ENCODE data around the gene TENT4A.

Gene TENT4A

DNA sequence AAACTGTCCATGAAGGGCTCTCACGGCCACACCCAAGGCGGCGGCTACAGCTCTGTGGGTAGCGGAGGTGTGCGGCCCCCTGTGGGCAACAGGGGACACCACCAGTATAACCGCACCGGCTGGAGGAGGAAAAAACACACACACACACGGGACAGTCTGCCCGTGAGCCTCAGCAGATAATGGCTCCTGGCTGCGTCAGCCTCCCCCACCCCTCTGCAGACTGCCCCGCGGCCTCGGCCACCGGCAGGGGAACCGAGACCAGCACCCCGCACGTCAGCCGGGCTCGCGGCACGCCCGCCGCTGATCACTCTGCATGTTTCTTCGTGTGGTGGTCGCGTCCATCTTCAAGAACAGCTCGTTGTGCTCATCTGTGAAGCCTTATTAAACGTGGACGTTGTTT, 41.5 kb downstream of the TENT4A start:
- Histone ChIP-seq H3K4me3 (replicated peaks; ENCODE audit: low read depth, low read length) (no peak overlapping the region), H3K27me3 (replicated peaks; ENCODE audit: control insufficient read depth, insufficient read depth, low read length) (no peaks in the 10 kb centered on the region), H3K36me3 (ENCODE audit: control insufficient read depth, insufficient read depth, low read length) (peaks cover 36% of the 10 kb centered on the region)
- no peak for DNase-seq (ENCODE audit: extremely low read depth, insufficient read length)
- TF ChIP-seq, protein P1, sequence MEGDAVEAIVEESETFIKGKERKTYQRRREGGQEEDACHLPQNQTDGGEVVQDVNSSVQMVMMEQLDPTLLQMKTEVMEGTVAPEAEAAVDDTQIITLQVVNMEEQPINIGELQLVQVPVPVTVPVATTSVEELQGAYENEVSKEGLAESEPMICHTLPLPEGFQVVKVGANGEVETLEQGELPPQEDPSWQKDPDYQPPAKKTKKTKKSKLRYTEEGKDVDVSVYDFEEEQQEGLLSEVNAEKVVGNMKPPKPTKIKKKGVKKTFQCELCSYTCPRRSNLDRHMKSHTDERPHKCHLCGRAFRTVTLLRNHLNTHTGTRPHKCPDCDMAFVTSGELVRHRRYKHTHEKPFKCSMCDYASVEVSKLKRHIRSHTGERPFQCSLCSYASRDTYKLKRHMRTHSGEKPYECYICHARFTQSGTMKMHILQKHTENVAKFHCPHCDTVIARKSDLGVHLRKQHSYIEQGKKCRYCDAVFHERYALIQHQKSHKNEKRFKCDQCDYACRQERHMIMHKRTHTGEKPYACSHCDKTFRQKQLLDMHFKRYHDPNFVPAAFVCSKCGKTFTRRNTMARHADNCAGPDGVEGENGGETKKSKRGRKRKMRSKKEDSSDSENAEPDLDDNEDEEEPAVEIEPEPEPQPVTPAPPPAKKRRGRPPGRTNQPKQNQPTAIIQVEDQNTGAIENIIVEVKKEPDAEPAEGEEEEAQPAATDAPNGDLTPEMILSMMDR (IDR thresholded peaks at IDR 0.05; ENCODE audit: insufficient read depth, low read length, poor library complexity, severe bottlenecking): no peak

DNA sequence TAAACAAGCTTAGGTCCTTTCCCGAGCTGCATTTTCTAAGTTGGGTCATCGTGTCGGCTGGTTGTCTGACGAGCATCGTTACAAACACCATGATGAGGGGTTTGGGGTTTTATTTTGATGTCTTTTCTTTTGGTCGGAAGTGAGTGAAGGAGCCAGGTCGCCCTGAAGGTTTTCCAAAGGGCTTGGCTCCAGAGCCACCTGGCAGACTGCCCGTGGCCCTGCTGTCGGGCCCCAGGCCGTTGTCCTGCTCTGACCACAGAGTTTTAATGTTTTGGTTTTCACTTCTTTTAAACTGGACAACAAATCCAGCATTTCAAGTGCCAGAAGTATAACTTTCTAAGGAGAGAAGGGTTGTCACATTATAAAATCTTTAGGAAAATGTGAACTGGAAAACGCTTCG, 42.3 kb downstream of the TENT4A start:
- Histone ChIP-seq H3K4me3 (replicated peaks; ENCODE audit: low read depth, low read length) (no peak overlapping the region), H3K36me3 (ENCODE audit: control insufficient read depth, insufficient read depth, low read length) (peaks cover 33% of the 10 kb centered on the region), H3K27me3 (replicated peaks; ENCODE audit: control insufficient read depth, insufficient read depth, low read length) (no peaks in the 10 kb centered on the region)
- TF ChIP-seq, protein P1 (IDR thresholded peaks at IDR 0.05; ENCODE audit: insufficient read depth, low read length, poor library complexity, severe bottlenecking): no peak
- DNase-seq (ENCODE audit: extremely low read depth, insufficient read length): no peak

DNA sequence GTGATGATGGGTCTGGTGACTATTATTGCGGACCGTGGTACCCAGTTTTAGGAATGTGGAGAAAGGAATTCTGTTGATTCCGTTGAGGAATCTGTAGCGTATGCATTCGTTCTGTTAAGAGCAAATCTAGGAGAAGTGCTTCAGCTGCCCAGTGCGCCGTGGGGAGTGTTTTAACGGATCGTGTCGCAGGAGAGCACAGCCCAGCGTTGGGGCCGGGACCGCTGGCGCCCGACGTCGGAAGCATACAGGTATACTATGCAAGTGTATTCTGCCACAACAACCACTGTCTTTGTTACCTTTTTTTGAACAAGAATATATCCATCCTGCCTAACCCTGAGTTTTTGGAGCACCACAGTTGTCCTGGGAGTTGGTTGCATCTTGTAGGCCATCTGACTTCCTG, 42.7 kb downstream of the TENT4A start:
- DNase-seq (ENCODE audit: extremely low read depth, insufficient read length): no peak
- TF ChIP-seq, protein P1 (IDR thresholded peaks at IDR 0.05; ENCODE audit: insufficient read depth, low read length, poor library complexity, severe bottlenecking): no peak
- Histone ChIP-seq H3K4me3 (replicated peaks; ENCODE audit: low read depth, low read length) (no peak overlapping the region), H3K27me3 (replicated peaks; ENCODE audit: control insufficient read depth, insufficient read depth, low read length) (no peaks in the 10 kb centered on the region), H3K36me3 (ENCODE audit: control insufficient read depth, insufficient read depth, low read length) (peaks cover 33% of the 10 kb centered on the region)

DNA sequence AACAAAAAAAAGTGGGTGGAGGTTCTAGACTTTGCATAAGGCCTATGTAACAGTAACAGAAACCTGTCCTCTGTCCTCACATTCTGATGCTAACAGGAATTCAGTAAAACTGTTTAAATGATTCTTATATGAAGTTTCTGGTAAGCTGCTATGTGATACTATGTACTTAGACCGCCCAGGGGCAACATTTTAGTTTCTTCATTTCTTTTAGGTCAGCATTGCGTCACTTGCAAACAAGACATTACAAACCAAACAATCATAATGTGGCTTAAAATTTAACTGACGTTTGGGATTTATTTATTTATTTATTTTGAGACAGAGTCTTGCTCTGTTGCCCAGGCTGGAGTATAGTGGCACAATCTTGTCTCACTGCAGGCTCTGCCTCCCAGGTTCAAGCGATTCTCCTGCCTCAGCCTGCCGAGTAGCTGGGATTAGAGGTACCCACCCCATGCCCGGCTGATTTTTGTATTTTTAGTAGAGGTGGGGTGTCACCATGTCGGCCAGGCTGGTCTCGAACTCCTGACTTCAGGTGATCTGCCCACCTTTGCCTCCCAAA, 44.3 kb downstream of the TENT4A start:
- no peak for DNase-seq (ENCODE audit: extremely low read depth, insufficient read length)
- H3K36me3 ChIP-seq (ENCODE audit: control insufficient read depth, insufficient read depth, low read length): peaks cover 23% of the 10 kb centered on the region
- no peaks in the 10 kb centered on the region for H3K27me3 ChIP-seq (replicated peaks; ENCODE audit: control insufficient read depth, insufficient read depth, low read length)
- no peak overlapping the region for H3K4me3 ChIP-seq (replicated peaks; ENCODE audit: low read depth, low read length)
- TF ChIP-seq, protein P1 (IDR thresholded peaks at IDR 0.05; ENCODE audit: insufficient read depth, low read length, poor library complexity, severe bottlenecking): no peak

DNA sequence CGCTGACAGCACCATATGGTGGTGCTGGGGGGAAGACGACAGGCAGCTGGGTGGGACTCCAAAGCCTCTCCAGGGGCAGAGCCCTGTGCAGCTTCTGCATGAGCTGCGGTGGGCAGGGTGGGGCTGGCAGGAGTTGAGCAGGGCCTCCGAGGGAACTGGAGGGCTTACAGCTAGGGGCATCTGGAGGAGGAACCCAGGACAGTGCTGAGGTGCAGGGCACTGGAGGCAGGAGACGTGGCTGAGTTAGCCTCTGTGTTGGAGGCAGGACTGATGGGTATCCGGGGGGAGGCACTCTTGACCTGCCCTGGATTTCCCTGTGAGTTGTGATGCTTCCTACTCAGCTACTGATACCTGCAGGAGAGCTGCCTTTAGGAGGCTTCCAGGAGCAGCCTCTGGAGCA, 45.0 kb downstream of the TENT4A start:
- H3K4me3 ChIP-seq (replicated peaks; ENCODE audit: low read depth, low read length): no peak overlapping the region
- H3K27me3 ChIP-seq (replicated peaks; ENCODE audit: control insufficient read depth, insufficient read depth, low read length): no peaks in the 10 kb centered on the region
- TF ChIP-seq, protein P1 (IDR thresholded peaks at IDR 0.05; ENCODE audit: insufficient read depth, low read length, poor library complexity, severe bottlenecking): no peak
- DNase-seq (ENCODE audit: extremely low read depth, insufficient read length): no peak
- H3K36me3 ChIP-seq (ENCODE audit: control insufficient read depth, insufficient read depth, low read length): peaks cover 23% of the 10 kb centered on the region

DNA sequence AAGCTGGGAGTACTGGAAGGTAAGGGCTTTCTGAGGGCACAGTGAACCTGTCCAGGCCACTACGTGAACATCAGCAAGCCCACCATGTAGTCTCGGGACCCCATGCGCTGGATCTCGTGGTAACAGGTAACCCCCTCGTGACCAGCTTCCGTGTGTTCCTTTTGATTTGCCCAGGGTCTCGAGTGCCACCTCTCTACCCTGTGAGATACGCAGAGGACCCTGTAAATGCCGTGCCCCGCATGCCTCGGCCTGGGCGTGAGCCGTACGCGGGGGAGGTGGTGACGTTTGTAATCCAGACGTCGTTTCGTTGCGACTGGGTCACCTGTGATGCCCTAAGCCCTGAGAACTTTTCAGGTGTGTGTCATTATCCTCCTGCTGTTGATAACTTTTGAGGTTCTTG, 45.5 kb downstream of the TENT4A start:
- TF ChIP-seq, protein P1 (IDR thresholded peaks at IDR 0.05; ENCODE audit: insufficient read depth, low read length, poor library complexity, severe bottlenecking): no peak
- peaks cover 18% of the 10 kb centered on the region for H3K36me3 ChIP-seq (ENCODE audit: control insufficient read depth, insufficient read depth, low read length)
- no peak overlapping the region for H3K4me3 ChIP-seq (replicated peaks; ENCODE audit: low read depth, low read length)
- no peaks in the 10 kb centered on the region for H3K27me3 ChIP-seq (replicated peaks; ENCODE audit: control insufficient read depth, insufficient read depth, low read length)
- no peak for DNase-seq (ENCODE audit: extremely low read depth, insufficient read length)

Data from GM06990 (cell line).